Measurements from ENCODE around the gene SELENOF.

Gene SELENOF

GRCh38 chr1:86916752-86917151 is 2.8 kb upstream of the SELENOF start:
- TF ChIP-seq CTCF (IDR thresholded peaks at IDR 0.05), result no peak

- TF ChIP-seq CTCF (IDR thresholded peaks at IDR 0.05), result no peak
Observed at GRCh38 chr1:86915737-86916235, 1.9 kb upstream of the SELENOF start.

GRCh38 chr1:86914998-86915736 is 1.2 kb upstream of the SELENOF start:
- no peak for TF ChIP-seq CTCF (IDR thresholded peaks at IDR 0.05)

GRCh38 chr1:86914601-86914997 is 673 bp upstream of the SELENOF start, which contains the start of gene HS2ST1:
HS2ST1 (plus strand) TSS chr1:86914635.
- TF ChIP-seq CTCF (IDR thresholded peaks at IDR 0.05), result no peak

- no peak for TF ChIP-seq CTCF (IDR thresholded peaks at IDR 0.05)
Observed at GRCh38 chr1:86913399-86913895, 479 bp downstream of the SELENOF start.

GRCh38 chr1:86912281-86912900 is 1.5 kb downstream of the SELENOF start:
- no peak for TF ChIP-seq CTCF (IDR thresholded peaks at IDR 0.05)

GRCh38 chr1:86906419-86906818 is 7.5 kb downstream of the SELENOF start:
- no peak for TF ChIP-seq CTCF (IDR thresholded peaks at IDR 0.05)

All from LNCAP (cell line).